OCI-LY3 (cell line): ENCODE data around the gene ANLN.

Experiments
- EZH2phosphoT487 ChIP-seq: fragments of 200-600 bp; shearing (Covaris generic); IDR thresholded peaks from 2 replicates; pipeline ENCODE4 v1.6.1; 2018; ENCODE audit warnings: antibody characterized with exemption, mixed run types, low read depth
- TF ChIP-seq, protein P1 (sequence below): fragments of 200-600, 300-600 bp; sonication (generic); IDR thresholded peaks from 2 replicates; pipeline ENCODE4 v1.5.1; 2014; ENCODE audit warnings: antibody characterized with exemption, low read length, low read depth

DNA sequence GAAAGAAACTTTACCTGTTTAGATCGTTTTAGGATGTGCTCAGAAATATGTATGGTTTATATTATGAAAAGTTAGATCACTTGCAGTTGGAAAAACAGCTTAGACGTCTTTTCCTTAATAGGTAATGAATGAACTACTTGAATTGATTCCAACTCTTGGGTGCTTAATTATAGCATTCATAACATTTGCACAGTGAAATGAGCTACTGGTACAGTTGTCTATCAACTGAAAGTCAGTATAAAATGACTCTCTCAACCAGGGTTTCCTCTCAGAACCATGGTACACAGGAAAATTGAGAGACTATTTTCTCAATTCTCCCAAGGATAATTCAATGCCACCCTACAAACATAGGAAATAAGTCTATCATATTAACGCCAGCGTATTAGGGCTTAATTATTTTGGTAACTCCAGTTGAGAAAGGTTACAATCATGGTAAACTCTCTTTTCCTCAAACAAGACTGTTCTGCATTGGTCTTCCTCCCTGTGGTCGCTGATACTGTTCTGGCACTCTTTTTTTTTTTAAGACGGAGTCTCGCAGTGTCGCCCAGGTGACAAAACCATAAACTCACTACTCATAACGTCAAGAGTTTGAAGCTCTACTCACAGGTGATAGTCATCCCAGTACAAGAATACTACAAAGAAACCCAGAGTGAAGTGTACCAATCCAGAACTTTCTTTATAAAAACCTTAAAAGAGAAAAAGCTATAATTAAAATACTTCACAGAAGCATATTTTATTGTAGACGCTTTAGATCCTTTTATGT is 2.0 kb downstream of the ANLN start:
- TF ChIP-seq, protein P1, sequence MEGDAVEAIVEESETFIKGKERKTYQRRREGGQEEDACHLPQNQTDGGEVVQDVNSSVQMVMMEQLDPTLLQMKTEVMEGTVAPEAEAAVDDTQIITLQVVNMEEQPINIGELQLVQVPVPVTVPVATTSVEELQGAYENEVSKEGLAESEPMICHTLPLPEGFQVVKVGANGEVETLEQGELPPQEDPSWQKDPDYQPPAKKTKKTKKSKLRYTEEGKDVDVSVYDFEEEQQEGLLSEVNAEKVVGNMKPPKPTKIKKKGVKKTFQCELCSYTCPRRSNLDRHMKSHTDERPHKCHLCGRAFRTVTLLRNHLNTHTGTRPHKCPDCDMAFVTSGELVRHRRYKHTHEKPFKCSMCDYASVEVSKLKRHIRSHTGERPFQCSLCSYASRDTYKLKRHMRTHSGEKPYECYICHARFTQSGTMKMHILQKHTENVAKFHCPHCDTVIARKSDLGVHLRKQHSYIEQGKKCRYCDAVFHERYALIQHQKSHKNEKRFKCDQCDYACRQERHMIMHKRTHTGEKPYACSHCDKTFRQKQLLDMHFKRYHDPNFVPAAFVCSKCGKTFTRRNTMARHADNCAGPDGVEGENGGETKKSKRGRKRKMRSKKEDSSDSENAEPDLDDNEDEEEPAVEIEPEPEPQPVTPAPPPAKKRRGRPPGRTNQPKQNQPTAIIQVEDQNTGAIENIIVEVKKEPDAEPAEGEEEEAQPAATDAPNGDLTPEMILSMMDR: no peak
- TF ChIP-seq EZH2phosphoT487: no peak
